Fibroblast of the aortic adventitia (primary cell): Measurements from ENCODE around the gene SEZ6L. TPM values are rescaled to one million over a fixed set of nuclear protein-coding genes. Genes with fewer than 3 reads are reported as not detected.

ENCODE experiments used
- DNase-seq: peaks from one replicate; pipeline ENCODE4 v3.0.0-alpha.2; 2010; ENCODE audit warnings: low read depth
- H3K4me3 ChIP-seq: 2 replicates; pipeline ENCODE4 v1.5.1; 2011; ENCODE audit warnings: low read depth, mild to moderate bottlenecking, control low read depth, low read length, moderate library complexity
- total RNA-seq: library from RNA; depleted of rRNA; stranded (reverse); fragments of >200 nt; gene quantifications from 2 replicates; pipeline ENCODE4 v1.2.3, GENCODE V29; 2012; ENCODE audit warnings: low replicate concordance
- TF ChIP-seq, protein P1 (sequence below): IDR thresholded peaks from 2 replicates; pipeline ENCODE4 v1.5.1; 2011; ENCODE audit warnings: mild to moderate bottlenecking, low read length, control low read depth, inconsistent platforms; ENCODE audit not compliant: insufficient read depth

Gene SEZ6L
- total RNA-seq, 1 donor = under 0.01 TPM

DNA sequence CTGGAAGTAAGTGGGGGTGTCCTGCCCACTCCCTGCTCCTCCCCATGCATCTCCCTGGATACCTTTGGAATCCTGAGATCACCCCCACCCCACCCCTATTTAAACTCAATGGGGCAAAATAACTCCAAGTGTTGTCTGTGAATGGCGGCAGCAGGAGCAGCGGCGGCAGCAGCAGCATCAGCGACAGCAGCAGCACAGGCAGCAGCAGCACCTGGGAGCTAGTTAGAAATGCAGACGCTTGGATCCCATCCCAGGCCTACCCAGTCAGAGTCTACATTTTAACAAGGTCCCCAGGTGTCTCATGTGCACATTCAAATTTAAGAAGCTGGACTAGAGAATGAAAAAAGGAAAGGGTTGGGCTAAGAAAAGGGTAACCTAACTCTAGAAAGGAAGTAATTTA lies 82.6 kb downstream of the SEZ6L start:
- TF ChIP-seq, protein P1, sequence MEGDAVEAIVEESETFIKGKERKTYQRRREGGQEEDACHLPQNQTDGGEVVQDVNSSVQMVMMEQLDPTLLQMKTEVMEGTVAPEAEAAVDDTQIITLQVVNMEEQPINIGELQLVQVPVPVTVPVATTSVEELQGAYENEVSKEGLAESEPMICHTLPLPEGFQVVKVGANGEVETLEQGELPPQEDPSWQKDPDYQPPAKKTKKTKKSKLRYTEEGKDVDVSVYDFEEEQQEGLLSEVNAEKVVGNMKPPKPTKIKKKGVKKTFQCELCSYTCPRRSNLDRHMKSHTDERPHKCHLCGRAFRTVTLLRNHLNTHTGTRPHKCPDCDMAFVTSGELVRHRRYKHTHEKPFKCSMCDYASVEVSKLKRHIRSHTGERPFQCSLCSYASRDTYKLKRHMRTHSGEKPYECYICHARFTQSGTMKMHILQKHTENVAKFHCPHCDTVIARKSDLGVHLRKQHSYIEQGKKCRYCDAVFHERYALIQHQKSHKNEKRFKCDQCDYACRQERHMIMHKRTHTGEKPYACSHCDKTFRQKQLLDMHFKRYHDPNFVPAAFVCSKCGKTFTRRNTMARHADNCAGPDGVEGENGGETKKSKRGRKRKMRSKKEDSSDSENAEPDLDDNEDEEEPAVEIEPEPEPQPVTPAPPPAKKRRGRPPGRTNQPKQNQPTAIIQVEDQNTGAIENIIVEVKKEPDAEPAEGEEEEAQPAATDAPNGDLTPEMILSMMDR = no peak
- DNase-seq = no peak

DNA sequence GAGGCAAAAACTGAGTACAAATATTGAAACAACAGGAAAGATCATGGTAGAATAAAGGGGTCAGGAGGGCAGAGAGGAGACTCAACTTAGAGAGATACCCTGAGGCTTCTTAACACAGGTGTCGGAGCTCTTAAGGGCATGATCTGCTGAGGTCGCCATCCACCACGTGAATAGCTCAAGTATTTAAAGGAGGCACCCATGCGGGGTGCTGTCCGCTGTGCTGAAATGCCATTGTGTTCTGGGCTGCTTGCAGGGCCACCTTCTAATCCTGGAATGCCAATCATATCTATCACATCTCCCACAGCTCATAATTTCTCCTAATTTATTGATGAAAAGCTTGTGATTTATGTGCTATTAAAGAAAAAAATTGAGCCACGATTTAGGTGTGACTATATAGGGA lies 90.2 kb downstream of the SEZ6L start:
- TF ChIP-seq, protein P1 = no peak
- no peak overlapping the region for H3K4me3 ChIP-seq
- DNase-seq = no peak

More for the DNA sequence above, 82.6 kb downstream of the SEZ6L start:
- no peak overlapping the region for H3K4me3 ChIP-seq

DNA sequence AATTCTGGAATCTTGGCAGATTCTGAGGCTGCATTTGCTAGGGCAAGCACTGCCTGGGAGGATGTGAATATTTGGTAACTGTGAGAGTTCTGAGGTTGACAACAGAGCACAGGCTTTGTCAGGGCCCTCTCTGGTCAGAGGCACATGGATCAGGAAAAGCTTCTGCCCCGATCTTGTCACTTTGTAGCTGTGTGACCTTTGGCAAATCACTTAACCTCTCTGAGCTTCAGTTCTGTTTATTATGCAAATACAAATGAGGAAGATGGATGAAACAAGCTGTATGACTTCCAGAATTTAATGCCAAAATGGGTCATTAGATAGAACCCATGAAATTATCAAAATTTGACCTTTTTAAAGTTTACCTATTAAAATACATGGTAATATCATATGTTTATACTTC lies 94.9 kb downstream of the SEZ6L start:
- no peak for DNase-seq
- H3K4me3 ChIP-seq = no peak overlapping the region
- TF ChIP-seq, protein P1 = no peak

DNA sequence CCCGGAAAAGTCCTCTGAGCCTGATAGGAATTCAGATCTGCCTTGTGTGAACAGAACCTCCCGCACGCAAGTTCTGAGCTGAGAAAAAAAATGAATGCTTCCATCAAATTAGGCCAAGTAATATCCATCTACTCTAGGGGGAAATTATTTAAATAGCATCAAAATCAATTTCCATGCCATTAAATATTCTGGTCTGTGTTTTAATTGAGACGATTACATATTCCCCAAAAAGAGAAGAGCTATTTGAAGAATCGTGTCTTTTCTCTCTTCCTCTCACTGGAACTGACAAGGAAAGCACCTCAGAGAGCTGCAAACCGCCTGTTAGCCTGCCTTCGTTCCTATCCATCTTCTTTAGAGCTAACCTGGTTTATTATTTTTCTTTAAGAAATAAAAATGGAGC lies 96.0 kb downstream of the SEZ6L start:
- H3K4me3 ChIP-seq = no peak overlapping the region
- TF ChIP-seq, protein P1 = no peak
- DNase-seq = no peak

DNA sequence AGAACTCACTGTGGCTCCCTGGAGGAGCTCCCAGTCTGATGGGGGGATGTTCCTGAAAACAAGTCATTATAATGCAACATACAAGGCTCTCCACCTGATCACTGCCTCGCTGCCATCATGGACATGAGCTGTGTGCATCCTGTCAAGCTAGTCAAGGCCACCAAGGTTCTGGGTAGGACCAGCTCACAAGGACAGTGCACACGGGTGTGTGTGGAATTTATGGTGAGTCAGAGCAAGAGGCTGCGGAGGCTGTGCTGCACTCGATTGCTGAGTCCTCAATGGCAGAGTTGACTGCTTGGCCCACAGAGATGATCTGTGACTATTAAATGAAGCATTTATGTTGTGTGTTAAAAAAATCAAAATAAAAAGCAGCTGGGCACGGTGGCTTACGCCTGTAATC lies 96.6 kb downstream of the SEZ6L start:
- DNase-seq = no peak
- TF ChIP-seq, protein P1 = no peak
- no peak overlapping the region for H3K4me3 ChIP-seq

DNA sequence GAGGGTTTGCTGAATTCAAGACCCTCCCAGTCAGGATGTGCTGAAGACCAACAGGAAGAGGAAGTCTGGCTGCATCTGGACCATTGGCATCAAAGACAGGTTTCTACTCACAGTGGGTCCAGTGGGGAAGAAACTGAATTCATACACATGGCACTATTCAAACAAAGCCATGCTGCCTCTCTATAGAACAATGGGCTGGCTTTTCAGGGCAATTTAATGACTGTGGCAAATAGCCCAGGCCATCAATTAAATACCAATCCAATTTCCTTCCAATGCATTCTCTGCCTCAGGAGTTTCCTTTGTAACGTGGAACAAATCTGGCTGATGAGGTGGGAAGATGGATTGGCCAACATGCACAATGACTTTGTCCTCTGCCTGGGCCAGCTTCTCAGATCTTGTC lies 98.6 kb downstream of the SEZ6L start:
- H3K4me3 ChIP-seq = no peak overlapping the region
- TF ChIP-seq, protein P1 = no peak
- DNase-seq = no peak

DNA sequence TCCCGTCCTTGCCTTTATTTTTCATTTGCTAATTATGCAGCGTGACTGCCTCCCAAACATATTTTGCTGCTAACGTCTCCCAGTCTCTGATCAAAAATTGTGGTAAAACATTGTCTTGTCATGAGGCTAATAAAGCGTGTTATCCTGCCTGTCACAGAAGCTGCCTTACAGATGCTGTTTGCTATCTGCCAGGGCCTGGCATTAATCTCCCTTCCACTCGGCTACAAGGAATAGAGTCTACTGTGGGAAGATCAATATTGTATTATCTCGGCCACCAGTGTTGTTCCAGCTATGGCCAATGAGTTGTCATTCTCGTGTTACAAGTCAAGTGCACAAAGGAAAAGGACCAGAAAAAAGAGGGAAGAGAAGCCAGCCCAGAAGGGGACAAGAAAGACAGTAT lies 100.3 kb downstream of the SEZ6L start:
- TF ChIP-seq, protein P1 = no peak
- DNase-seq = no peak
- no peak overlapping the region for H3K4me3 ChIP-seq
